Astrocyte (in vitro differentiated cells and primary cell): Measurements from ENCODE around the gene ARHGEF11. TPM values are rescaled to one million over a fixed set of nuclear protein-coding genes. Genes with fewer than 3 reads are reported as not detected.

Experiments
- DNase-seq: peaks from one replicate; pipeline ENCODE4 v3.0.0-alpha.2; 2010; ENCODE audit warnings: low read depth
- FAIRE-seq: peaks from 2 replicates; lab custom pipeline; 2011; peaks lifted over from hg19 to GRCh38; lab: Jason Lieb, UNC
- H2AFZ ChIP-seq: 2 replicates; pipeline ENCODE4 v1.6.0; 2012; ENCODE audit warnings: low read depth, low read length, inconsistent platforms
- H3K27ac ChIP-seq: 2 replicates; pipeline ENCODE4 v1.5.1; 2011; ENCODE audit warnings: low read depth, low read length, inconsistent platforms
- H3K27me3 ChIP-seq: 2 replicates; pipeline ENCODE4 v1.6.0; 2011; ENCODE audit warnings: low read length, inconsistent platforms; ENCODE audit not compliant: insufficient read depth
- H3K36me3 ChIP-seq: 2 replicates; pipeline ENCODE4 v1.5.1; 2011; ENCODE audit warnings: low read length, inconsistent platforms; ENCODE audit not compliant: insufficient read depth
- H3K4me1 ChIP-seq: 2 replicates; pipeline ENCODE4 v1.5.1; 2011; ENCODE audit warnings: low read length, inconsistent platforms; ENCODE audit not compliant: insufficient read depth
- H3K4me2 ChIP-seq: 2 replicates; pipeline ENCODE4 v1.6.0; 2012; ENCODE audit warnings: low read length, inconsistent platforms
- H3K4me3 ChIP-seq: 2 replicates; pipeline ENCODE4 v1.5.1; 2011; ENCODE audit warnings: low read depth, mild to moderate bottlenecking, low read length, inconsistent platforms; ENCODE audit not compliant: insufficient read depth
- H3K79me2 ChIP-seq: 2 replicates; pipeline ENCODE4 v1.6.0; 2012; ENCODE audit warnings: mild to moderate bottlenecking, low read length, inconsistent platforms; ENCODE audit not compliant: insufficient read depth
- H3K9ac ChIP-seq: 2 replicates; pipeline ENCODE4 v1.6.0; 2012; ENCODE audit warnings: mild to moderate bottlenecking, low read length, inconsistent platforms
- H3K9me3 ChIP-seq: 2 replicates; pipeline ENCODE4 v1.5.1; 2012; ENCODE audit warnings: low read depth, mild to moderate bottlenecking, low read length, inconsistent platforms; ENCODE audit not compliant: insufficient read depth
- H4K20me1 ChIP-seq: 2 replicates; pipeline ENCODE4 v1.6.0; 2012; ENCODE audit warnings: low read length, inconsistent platforms; ENCODE audit not compliant: insufficient read depth
- H3K27ac Mint-ChIP-seq: one replicate; pipeline ENCODE4 v1.8.0; 2021; ENCODE audit warnings: mild to moderate bottlenecking, mixed read lengths; ENCODE audit not compliant: unreplicated experiment
- H3K27me3 Mint-ChIP-seq: one replicate; pipeline ENCODE4 v1.8.0; 2021; ENCODE audit warnings: low read depth, mixed read lengths; ENCODE audit not compliant: unreplicated experiment
- H3K36me3 Mint-ChIP-seq: one replicate; pipeline ENCODE4 v1.8.0; 2021; ENCODE audit warnings: low read depth, mixed read lengths; ENCODE audit not compliant: unreplicated experiment
- H3K4me1 Mint-ChIP-seq: one replicate; pipeline ENCODE4 v1.8.0; 2021; ENCODE audit warnings: low read depth, mixed read lengths; ENCODE audit not compliant: unreplicated experiment
- H3K4me3 Mint-ChIP-seq: one replicate; pipeline ENCODE4 v1.8.0; 2021; ENCODE audit warnings: mild to moderate bottlenecking, moderate library complexity, mixed read lengths; ENCODE audit not compliant: unreplicated experiment
- H3K9me3 Mint-ChIP-seq: one replicate; pipeline ENCODE4 v1.8.0; 2021; ENCODE audit warnings: mild to moderate bottlenecking, mixed read lengths; ENCODE audit not compliant: unreplicated experiment
- EZH2 ChIP-seq: IDR thresholded peaks from 2 replicates; pipeline ENCODE4 v1.6.1; 2012; ENCODE audit warnings: mild to moderate bottlenecking, low read length, inconsistent platforms; ENCODE audit not compliant: insufficient read depth
- total RNA-seq: library from RNA; stranded (reverse); gene quantifications from 2 replicates; pipeline ENCODE4 v1.2.1, GENCODE V29; 2021
- TF ChIP-seq, protein P1 (sequence below): IDR thresholded peaks from 2 replicates; pipeline ENCODE4 v1.5.1; 2011; ENCODE audit warnings: low read depth, mild to moderate bottlenecking, inconsistent platforms, low read length, moderate library complexity; ENCODE audit not compliant: insufficient read depth

ARHGEF11 gene
- total RNA-seq, 1 donor from 2014 or later, result 29.2 TPM

DNA sequence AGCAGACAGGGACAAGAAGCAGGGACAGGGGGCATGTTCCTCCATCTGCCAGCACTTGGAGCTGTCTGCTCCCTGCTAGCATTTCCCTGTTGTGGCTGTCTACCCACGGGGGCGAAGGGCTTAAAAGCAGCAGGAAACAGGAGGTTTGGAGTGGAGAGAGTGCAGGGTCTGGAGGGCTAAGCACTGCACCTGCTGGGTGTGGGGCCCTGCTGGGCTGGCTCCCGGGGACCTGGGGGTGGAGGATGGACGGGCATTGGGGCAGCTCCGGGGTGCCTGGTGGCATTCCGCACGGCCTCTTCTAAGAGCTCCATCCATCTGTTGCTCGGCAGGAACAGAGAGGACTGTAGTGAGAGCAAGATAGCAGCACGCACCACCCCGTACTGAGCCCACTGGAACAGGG, 103.9 kb downstream of the ARHGEF11 start:
- Histone ChIP-seq H3K4me2 (no peak overlapping the region), H3K27ac (no peak overlapping the region), H3K36me3 (peaks cover 35% of the 10 kb centered on the region), H3K79me2 (no peaks in the 10 kb centered on the region), H2AFZ (no peak overlapping the region), H4K20me1 (peaks cover 5% of the 10 kb centered on the region), H3K4me3 (no peak overlapping the region), H3K4me1 (no peaks in the 10 kb centered on the region), H3K27me3 (no peaks in the 10 kb centered on the region), H3K9ac (no peak overlapping the region), H3K9me3 (no peaks in the 10 kb centered on the region)
- DNase-seq (no peak), FAIRE-seq (no peak)
- H3K27ac Mint-ChIP-seq, result no peak overlapping the region
- TF ChIP-seq, protein P1, sequence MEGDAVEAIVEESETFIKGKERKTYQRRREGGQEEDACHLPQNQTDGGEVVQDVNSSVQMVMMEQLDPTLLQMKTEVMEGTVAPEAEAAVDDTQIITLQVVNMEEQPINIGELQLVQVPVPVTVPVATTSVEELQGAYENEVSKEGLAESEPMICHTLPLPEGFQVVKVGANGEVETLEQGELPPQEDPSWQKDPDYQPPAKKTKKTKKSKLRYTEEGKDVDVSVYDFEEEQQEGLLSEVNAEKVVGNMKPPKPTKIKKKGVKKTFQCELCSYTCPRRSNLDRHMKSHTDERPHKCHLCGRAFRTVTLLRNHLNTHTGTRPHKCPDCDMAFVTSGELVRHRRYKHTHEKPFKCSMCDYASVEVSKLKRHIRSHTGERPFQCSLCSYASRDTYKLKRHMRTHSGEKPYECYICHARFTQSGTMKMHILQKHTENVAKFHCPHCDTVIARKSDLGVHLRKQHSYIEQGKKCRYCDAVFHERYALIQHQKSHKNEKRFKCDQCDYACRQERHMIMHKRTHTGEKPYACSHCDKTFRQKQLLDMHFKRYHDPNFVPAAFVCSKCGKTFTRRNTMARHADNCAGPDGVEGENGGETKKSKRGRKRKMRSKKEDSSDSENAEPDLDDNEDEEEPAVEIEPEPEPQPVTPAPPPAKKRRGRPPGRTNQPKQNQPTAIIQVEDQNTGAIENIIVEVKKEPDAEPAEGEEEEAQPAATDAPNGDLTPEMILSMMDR, result no peak
- TF ChIP-seq EZH2, result no peak
- H3K36me3 Mint-ChIP-seq, result peaks cover 67% of the 10 kb centered on the region
- H3K4me1 Mint-ChIP-seq, result no peaks in the 10 kb centered on the region
- H3K9me3 Mint-ChIP-seq, result no peaks in the 10 kb centered on the region
- no peaks in the 10 kb centered on the region for H3K27me3 Mint-ChIP-seq
- H3K4me3 Mint-ChIP-seq, result no peak overlapping the region

DNA sequence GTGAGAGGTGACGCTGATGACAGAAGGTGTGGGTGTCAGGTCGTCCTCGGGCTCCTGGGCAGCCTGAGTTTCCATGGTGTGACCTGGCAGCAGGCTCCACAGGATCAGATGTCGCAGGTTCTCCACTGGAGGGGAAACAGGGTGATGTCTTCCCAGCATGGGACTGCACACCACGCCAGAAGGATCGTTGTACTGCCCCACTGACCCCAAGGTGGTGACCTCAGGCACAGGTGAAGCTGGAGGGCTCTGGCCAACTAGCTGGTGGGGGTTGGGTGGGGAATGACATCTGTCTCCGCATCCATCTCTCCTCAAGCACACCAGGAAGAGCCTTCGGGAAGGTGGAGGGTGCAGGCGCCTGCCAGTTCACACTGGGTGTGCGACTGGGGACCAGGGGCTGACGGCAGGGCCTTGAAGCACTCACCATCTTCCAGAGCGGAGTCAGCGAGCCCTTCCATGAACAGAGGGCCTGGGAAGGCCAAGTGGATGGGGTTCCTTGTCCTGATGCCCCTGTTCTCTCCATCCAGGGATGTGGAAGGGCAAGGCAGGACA, 105.7 kb downstream of the ARHGEF11 start:
- Histone ChIP-seq H3K27me3 (no peaks in the 10 kb centered on the region), H3K4me3 (no peak overlapping the region), H4K20me1 (no peaks in the 10 kb centered on the region), H3K4me1 (no peaks in the 10 kb centered on the region), H3K4me2 (no peak overlapping the region), H3K79me2 (no peaks in the 10 kb centered on the region), H2AFZ (no peak overlapping the region), H3K27ac (no peak overlapping the region), H3K9ac (no peak overlapping the region), H3K36me3 (peaks cover 30% of the 10 kb centered on the region), H3K9me3 (no peaks in the 10 kb centered on the region)
- no peak overlapping the region for H3K27ac Mint-ChIP-seq
- no peak for FAIRE-seq
- H3K4me3 Mint-ChIP-seq, result no peak overlapping the region
- no peaks in the 10 kb centered on the region for H3K9me3 Mint-ChIP-seq
- DNase-seq, result no peak
- TF ChIP-seq EZH2, result no peak
- TF ChIP-seq, protein P1, result no peak
- no peaks in the 10 kb centered on the region for H3K27me3 Mint-ChIP-seq
- no peaks in the 10 kb centered on the region for H3K4me1 Mint-ChIP-seq
- H3K36me3 Mint-ChIP-seq, result peaks cover 54% of the 10 kb centered on the region

DNA sequence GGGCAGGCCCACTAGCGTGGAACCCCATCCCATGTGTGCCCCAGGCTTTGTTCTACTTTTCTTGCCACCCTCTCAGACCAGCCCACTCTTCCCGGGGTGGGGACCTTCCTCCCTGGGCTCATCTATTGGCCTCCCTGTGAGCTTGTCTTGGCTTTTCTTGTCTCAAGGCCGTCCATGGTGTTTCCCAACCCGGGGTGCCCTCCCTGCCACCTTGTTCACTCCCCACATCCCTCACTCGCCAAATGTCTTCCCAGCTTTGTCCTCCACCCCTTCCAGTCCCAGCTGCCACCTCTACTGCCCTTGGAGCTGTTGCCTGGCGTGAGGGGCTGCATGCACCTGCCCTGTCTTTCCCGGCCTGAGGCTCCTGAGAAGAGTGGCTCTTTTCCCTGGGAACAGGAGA, 106.7 kb downstream of the ARHGEF11 start:
- no peak overlapping the region for H3K9ac ChIP-seq
- FAIRE-seq (no peak), DNase-seq (no peak)
- peaks cover 46% of the 10 kb centered on the region for H3K36me3 Mint-ChIP-seq
- H3K4me3 ChIP-seq, result no peak overlapping the region
- H3K4me1 Mint-ChIP-seq, result no peaks in the 10 kb centered on the region
- no peak overlapping the region for H3K27ac Mint-ChIP-seq
- no peaks in the 10 kb centered on the region for H3K27me3 ChIP-seq
- TF ChIP-seq EZH2, result no peak
- TF ChIP-seq, protein P1, result no peak
- H3K4me2 ChIP-seq, result no peak overlapping the region
- no peaks in the 10 kb centered on the region for H3K79me2 ChIP-seq
- H3K9me3 ChIP-seq, result no peaks in the 10 kb centered on the region
- H3K27me3 Mint-ChIP-seq, result peaks cover under 1% of the 10 kb centered on the region
- H3K36me3 ChIP-seq, result peaks cover 25% of the 10 kb centered on the region
- H3K9me3 Mint-ChIP-seq, result no peaks in the 10 kb centered on the region
- H2AFZ ChIP-seq, result no peak overlapping the region
- H3K27ac ChIP-seq, result no peak overlapping the region
- no peaks in the 10 kb centered on the region for H3K4me1 ChIP-seq
- no peaks in the 10 kb centered on the region for H4K20me1 ChIP-seq
- H3K4me3 Mint-ChIP-seq, result no peak overlapping the region
